RWPE2 (cell line): ENCODE results near the gene PTPRM.

Experiments
- ATAC-seq: fragments of 200-7000 bp; cut with Tn5 transposase; 3 replicates; pipeline ENCODE4 v1.9.1; 2021; ENCODE audit warnings: low read depth
- DNase-seq: peaks from one replicate; pipeline ENCODE4 v3.0.0-alpha.2; 2020; ENCODE audit warnings: low spot score
- H3K27ac ChIP-seq: fragments of 450-650 bp; 2 replicates; pipeline ENCODE4 v1.5.1; 2017; ENCODE audit warnings: mild to moderate bottlenecking; ENCODE audit not compliant: poor library complexity, severe bottlenecking
- H3K27me3 ChIP-seq: fragments of 250-450 bp; sonication (Bioruptor Pico); 2 replicates; pipeline ENCODE4 v1.5.1; 2021; ENCODE audit warnings: mild to moderate bottlenecking, moderate library complexity; ENCODE audit not compliant: insufficient read depth, poor library complexity, severe bottlenecking
- H3K36me3 ChIP-seq: fragments of 250-450 bp; sonication (Bioruptor Pico); 2 replicates; pipeline ENCODE4 v1.5.1; 2020; ENCODE audit warnings: low read depth, mild to moderate bottlenecking, moderate library complexity
- H3K4me1 ChIP-seq: fragments of 250-450 bp; sonication (Bioruptor Pico); 2 replicates; pipeline ENCODE4 v1.5.1; 2021; ENCODE audit warnings: mild to moderate bottlenecking, moderate library complexity; ENCODE audit not compliant: insufficient read depth, poor library complexity, severe bottlenecking
- H3K4me3 ChIP-seq: fragments of 250-450 bp; sonication (Bioruptor Pico); 2 replicates; pipeline ENCODE4 v1.5.1; 2021; ENCODE audit warnings: mild to moderate bottlenecking, moderate library complexity; ENCODE audit not compliant: severe bottlenecking
- H3K9me3 ChIP-seq: fragments of 250-450 bp; sonication (Bioruptor Pico); 2 replicates; pipeline ENCODE4 v1.5.1; 2021; ENCODE audit warnings: mild to moderate bottlenecking, moderate library complexity; ENCODE audit not compliant: severe bottlenecking
- CTCF ChIP-seq: fragments of 450-650 bp; IDR thresholded peaks from one replicate; pipeline ENCODE4 v1.5.1; 2017; ENCODE audit warnings: mild to moderate bottlenecking, moderate library complexity; ENCODE audit not compliant: poor library complexity, severe bottlenecking

PTPRM gene

GRCh38 chr18:8257851-8258434, 690.8 kb downstream of the PTPRM start:
- no peak for DNase-seq
- TF ChIP-seq CTCF: no peak
- Histone ChIP-seq H3K36me3 (no peaks in the 10 kb centered on the region), H3K27me3 (no peaks in the 10 kb centered on the region), H3K9me3 (no peaks in the 10 kb centered on the region), H3K4me3 (no peak overlapping the region), H3K27ac (no peak overlapping the region), H3K4me1 (no peaks in the 10 kb centered on the region)
- no peak for ATAC-seq

GRCh38 chr18:8260319-8260718, 693.2 kb downstream of the PTPRM start:
- no peak overlapping the region for H3K27ac ChIP-seq

GRCh38 chr18:8260827-8261226, 693.7 kb downstream of the PTPRM start:
- H3K4me3 ChIP-seq: no peak overlapping the region
- H3K27me3 ChIP-seq: no peaks in the 10 kb centered on the region
- no peak for TF ChIP-seq CTCF
- ATAC-seq: no peak
- H3K27ac ChIP-seq: no peak overlapping the region
- H3K4me1 ChIP-seq: no peaks in the 10 kb centered on the region
- H3K36me3 ChIP-seq: no peaks in the 10 kb centered on the region
- DNase-seq: no peak
- H3K9me3 ChIP-seq: no peaks in the 10 kb centered on the region

More at GRCh38 chr18:8260319-8260718, 693.2 kb downstream of the PTPRM start:
- no peaks in the 10 kb centered on the region for H3K27me3 ChIP-seq
- no peak for TF ChIP-seq CTCF
- DNase-seq: no peak
- H3K4me1 ChIP-seq: no peaks in the 10 kb centered on the region
- no peaks in the 10 kb centered on the region for H3K9me3 ChIP-seq
- H3K4me3 ChIP-seq: no peak overlapping the region
- H3K36me3 ChIP-seq: no peaks in the 10 kb centered on the region
- ATAC-seq: peak; percentile 62; the same call in 2 of the 3 replicates

DNA sequence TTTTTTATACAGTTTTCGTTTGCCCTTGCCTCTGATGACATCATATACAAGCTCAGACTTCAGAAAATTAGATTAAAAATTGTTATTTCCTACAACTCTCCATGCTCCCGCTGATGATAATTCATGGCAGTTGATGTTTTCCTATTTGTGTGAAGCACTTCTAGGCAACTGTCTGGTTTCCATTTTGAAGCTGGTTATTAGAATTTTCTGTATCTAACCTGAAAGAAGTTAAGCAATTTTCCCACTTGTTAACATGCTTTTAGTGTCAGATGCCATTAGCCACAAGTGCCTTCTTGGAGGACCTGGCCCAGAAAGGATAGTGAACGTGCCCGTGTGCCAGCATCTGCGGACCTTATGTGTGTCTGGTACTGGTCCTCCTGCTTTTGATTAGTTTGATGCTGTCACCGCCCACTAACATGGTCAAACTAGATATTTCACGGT, 694.6 kb downstream of the PTPRM start:
- TF ChIP-seq CTCF: no peak
- H3K4me1 ChIP-seq: no peaks in the 10 kb centered on the region
- H3K27me3 ChIP-seq: no peaks in the 10 kb centered on the region
- ATAC-seq: no peak
- H3K4me3 ChIP-seq: no peak overlapping the region
- no peak for DNase-seq
- H3K27ac ChIP-seq: no peak overlapping the region
- H3K9me3 ChIP-seq: no peaks in the 10 kb centered on the region
- H3K36me3 ChIP-seq: no peaks in the 10 kb centered on the region

- no peaks in the 10 kb centered on the region for H3K27me3 ChIP-seq
These were observed 695.1 kb downstream of the PTPRM start for GRCh38 chr18:8262221-8262620.

More at GRCh38 chr18:8262221-8262620, 695.1 kb downstream of the PTPRM start:
- no peaks in the 10 kb centered on the region for H3K4me1 ChIP-seq
- no peak overlapping the region for H3K4me3 ChIP-seq
- H3K27ac ChIP-seq: no peak overlapping the region
- TF ChIP-seq CTCF: no peak
- no peaks in the 10 kb centered on the region for H3K36me3 ChIP-seq
- ATAC-seq: no peak
- DNase-seq: no peak
- no peaks in the 10 kb centered on the region for H3K9me3 ChIP-seq
